GM19324 (cell line): ENCODE measurements around the gene NFATC3.

Experiments used
- ATAC-seq: cut with Tn5 transposase; IDR thresholded peaks from one replicate; pipeline ENCODE4 v1.9.1; 2021; ENCODE audit warnings: mild to moderate bottlenecking, moderate library complexity; ENCODE audit not compliant: unreplicated experiment, low FRiP score

Gene NFATC3

GRCh38 chr16:68227850-68228553 is 142.8 kb downstream of the NFATC3 start:
- ATAC-seq = no peak

- ATAC-seq = no peak
Measured at GRCh38 chr16:68228652-68229051, 143.5 kb downstream of the NFATC3 start.

- ATAC-seq = no peak
Measured at GRCh38 chr16:68229431-68230175, 144.4 kb downstream of the NFATC3 start.

- no peak for ATAC-seq
Measured at GRCh38 chr16:68230176-68230571, 145.0 kb downstream of the NFATC3 start.

- no peak for ATAC-seq
Measured at GRCh38 chr16:68230956-68231355, 145.8 kb downstream of the NFATC3 start.

GRCh38 chr16:68231384-68232136 is 146.4 kb downstream of the NFATC3 start:
- no peak for ATAC-seq

GRCh38 chr16:68232335-68232734 is 147.2 kb downstream of the NFATC3 start:
- ATAC-seq = no peak

- ATAC-seq = no peak
Measured at GRCh38 chr16:68233085-68233834, 148.1 kb downstream of the NFATC3 start.

- no peak for ATAC-seq
Measured at GRCh38 chr16:68233835-68234187, 148.6 kb downstream of the NFATC3 start.

- ATAC-seq = no peak
Measured at GRCh38 chr16:68234188-68235107, 149.3 kb downstream of the NFATC3 start.

- no peak for ATAC-seq
Measured at GRCh38 chr16:68235108-68235886, 150.1 kb downstream of the NFATC3 start.

- no peak for ATAC-seq
Measured at GRCh38 chr16:68235887-68236136, 150.6 kb downstream of the NFATC3 start, which contains the start of gene ESRP2. TSS of gene ESRP2 (minus strand) at chr16:68236127. CDS start at chr16:68236045, 82 bp downstream.

- ATAC-seq = no peak
Measured at GRCh38 chr16:68236137-68236825, 151.1 kb downstream of the NFATC3 start.

GRCh38 chr16:68236826-68237242 is 151.7 kb downstream of the NFATC3 start:
- ATAC-seq = no peak

GRCh38 chr16:68237243-68238028 is 152.3 kb downstream of the NFATC3 start:
- ATAC-seq = peak; percentile 81

GRCh38 chr16:68238029-68238345 is 152.8 kb downstream of the NFATC3 start:
- peak; percentile 2 for ATAC-seq

GRCh38 chr16:68242085-68242484 is 156.9 kb downstream of the NFATC3 start:
- no peak for ATAC-seq
